Retinal pigment epithelial cell (primary cell): ENCODE results near the gene AIMP1.

ENCODE experiments used
- DNase-seq: peaks from one replicate; pipeline ENCODE4 v3.0.0-alpha.2; 2010; ENCODE audit warnings: low read depth
- H3K4me3 ChIP-seq: 2 replicates; pipeline ENCODE4 v1.5.1; 2011; ENCODE audit warnings: mild to moderate bottlenecking, low read length, control low read depth, moderate library complexity
- CTCF ChIP-seq: conservative IDR thresholded peaks from 2 replicates; pipeline ENCODE4 v1.5.1; 2011; ENCODE audit warnings: low read depth, low read length, control low read depth, inconsistent platforms

Gene AIMP1

GRCh38 chr4:106334741-106335470, 18.6 kb downstream of the AIMP1 start:
- H3K4me3 ChIP-seq, result no peak overlapping the region
- TF ChIP-seq CTCF, result no peak
- DNase-seq, result no peak

- no peak overlapping the region for H3K4me3 ChIP-seq
- DNase-seq, result no peak
- no peak for TF ChIP-seq CTCF
Observed at GRCh38 chr4:106336618-106337017, 20.3 kb downstream of the AIMP1 start.

- TF ChIP-seq CTCF, result no peak
- no peak overlapping the region for H3K4me3 ChIP-seq
Observed at GRCh38 chr4:106337916-106338315, 21.6 kb downstream of the AIMP1 start.

GRCh38 chr4:106338671-106339070, 22.3 kb downstream of the AIMP1 start:
- no peak for DNase-seq
- TF ChIP-seq CTCF, result no peak
- no peak overlapping the region for H3K4me3 ChIP-seq

More at GRCh38 chr4:106337916-106338315, 21.6 kb downstream of the AIMP1 start:
- DNase-seq, result no peak

- no peak overlapping the region for H3K4me3 ChIP-seq
- no peak for DNase-seq
- no peak for TF ChIP-seq CTCF
Observed at GRCh38 chr4:106339431-106339830, 23.1 kb downstream of the AIMP1 start.

- DNase-seq, result no peak
- no peak for TF ChIP-seq CTCF
- H3K4me3 ChIP-seq, result no peak overlapping the region
Observed at GRCh38 chr4:106340774-106341173, 24.4 kb downstream of the AIMP1 start.
